ENCODE data around the gene ZCCHC24. TPM values are rescaled to one million over a fixed set of nuclear protein-coding genes. Genes with fewer than 3 reads are reported as not detected.

The ZCCHC24 gene
- total RNA-seq, 1 donor from 2014 or later: 5.9 TPM

- H3K4me3 ChIP-seq: no peak overlapping the region
- Mint-ChIP-seq H3K36me3 (no peaks in the 10 kb centered on the region), H3K27ac (no peak overlapping the region), H3K27me3 (ENCODE audit: insufficient read depth, low read depth) (peaks cover 5% of the 10 kb centered on the region), H3K4me1 (peaks cover 9% of the 10 kb centered on the region), H3K9me3 (peaks cover 6% of the 10 kb centered on the region), H3K4me3 (no peak overlapping the region)
- no peaks in the 10 kb centered on the region for H3F3A ChIP-seq (ENCODE audit: low read depth)
- H4K20me1 ChIP-seq (ENCODE audit: low read depth): no peaks in the 10 kb centered on the region
- no peak overlapping the region for H3K9ac ChIP-seq
- TF ChIP-seq EZH2phosphoT487 (IDR thresholded peaks at IDR 0.05): no peak
- no peak for TF ChIP-seq EZH2 (IDR thresholded peaks at IDR 0.05)
- no peak for TF ChIP-seq CTCF (IDR thresholded peaks at IDR 0.05)
- no peaks in the 10 kb centered on the region for H3K79me2 ChIP-seq (ENCODE audit: low read depth)
- no peaks in the 10 kb centered on the region for H3K9me3 ChIP-seq (ENCODE audit: low read depth)
- H3K4me1 ChIP-seq: peaks cover 11% of the 10 kb centered on the region
- DNase-seq (ENCODE audit: low spot score): peak; percentile 45
- no peak overlapping the region for H3K27ac ChIP-seq
- H3K4me2 ChIP-seq: peak overlapping the region; percentile 36
- H3K36me3 ChIP-seq: no peaks in the 10 kb centered on the region
- peaks cover 1% of the 10 kb centered on the region for H3K27me3 ChIP-seq
- H2AFZ ChIP-seq (replicated peaks): peak overlapping the region; percentile 40
Measured at GRCh38 chr10:79482741-79483140, 37.3 kb upstream of the ZCCHC24 start.

GRCh38 chr10:79482304-79482703, 36.9 kb upstream of the ZCCHC24 start:
- Histone ChIP-seq H4K20me1 (ENCODE audit: low read depth) (no peaks in the 10 kb centered on the region), H3K27me3 (peaks cover 3% of the 10 kb centered on the region), H3K36me3 (no peaks in the 10 kb centered on the region), H2AFZ (replicated peaks) (peak overlapping the region; percentile 40), H3K27ac (no peak overlapping the region), H3K4me3 (no peak overlapping the region), H3K4me1 (peaks cover 11% of the 10 kb centered on the region), H3K9ac (no peak overlapping the region), H3K4me2 (peak overlapping the region; percentile 36), H3F3A (ENCODE audit: low read depth) (no peaks in the 10 kb centered on the region), H3K9me3 (ENCODE audit: low read depth) (no peaks in the 10 kb centered on the region), H3K79me2 (ENCODE audit: low read depth) (no peaks in the 10 kb centered on the region)
- TF ChIP-seq EZH2phosphoT487 (IDR thresholded peaks at IDR 0.05) (no peak), CTCF (IDR thresholded peaks at IDR 0.05) (no peak), EZH2 (IDR thresholded peaks at IDR 0.05) (no peak)
- Mint-ChIP-seq H3K36me3 (no peaks in the 10 kb centered on the region), H3K4me1 (peaks cover 9% of the 10 kb centered on the region), H3K27me3 (ENCODE audit: insufficient read depth, low read depth) (peaks cover 5% of the 10 kb centered on the region), H3K27ac (no peak overlapping the region), H3K4me3 (no peak overlapping the region), H3K9me3 (peaks cover 6% of the 10 kb centered on the region)
- DNase-seq (ENCODE audit: low spot score): no peak

DNA sequence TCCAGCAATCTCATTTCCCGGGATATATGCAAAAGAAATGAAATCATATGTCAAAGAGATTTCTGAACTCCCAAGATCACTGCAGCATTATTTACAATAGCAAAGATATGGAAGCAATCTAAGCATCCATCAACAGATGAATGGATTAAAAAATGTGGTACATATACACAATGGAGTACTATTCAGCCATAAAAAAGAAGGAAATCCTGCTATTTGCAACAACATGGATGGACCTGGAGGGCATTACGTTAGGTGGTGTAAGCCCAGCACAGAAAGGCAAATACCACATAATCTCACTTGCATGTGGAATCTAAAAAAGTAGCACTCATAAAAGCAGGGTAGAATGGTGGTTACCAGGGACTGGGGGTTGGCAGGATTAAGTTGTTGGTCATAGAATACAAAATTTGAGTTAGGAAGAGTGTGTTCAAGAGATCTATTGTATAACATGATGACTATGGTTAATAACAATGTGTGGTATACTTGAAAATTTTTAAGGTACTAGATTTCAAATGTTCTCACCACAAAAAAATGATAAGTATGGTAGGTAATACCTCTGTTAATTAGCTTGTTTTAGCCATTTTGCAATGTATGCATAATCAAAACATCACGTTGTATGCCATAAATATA, 34.0 kb upstream of the ZCCHC24 start:
- Mint-ChIP-seq H3K27ac (no peak overlapping the region), H3K27me3 (ENCODE audit: insufficient read depth, low read depth) (peaks cover 8% of the 10 kb centered on the region), H3K4me3 (no peak overlapping the region), H3K36me3 (no peaks in the 10 kb centered on the region), H3K4me1 (peaks cover 3% of the 10 kb centered on the region), H3K9me3 (peaks cover 6% of the 10 kb centered on the region)
- no peak overlapping the region for H3K4me3 ChIP-seq
- no peak overlapping the region for H3K9ac ChIP-seq
- H3K36me3 ChIP-seq: no peaks in the 10 kb centered on the region
- no peak overlapping the region for H2AFZ ChIP-seq (replicated peaks)
- no peaks in the 10 kb centered on the region for H3K9me3 ChIP-seq (ENCODE audit: low read depth)
- no peak overlapping the region for H3K4me2 ChIP-seq
- no peak for DNase-seq (ENCODE audit: low spot score)
- H4K20me1 ChIP-seq (ENCODE audit: low read depth): no peaks in the 10 kb centered on the region
- TF ChIP-seq CTCF (IDR thresholded peaks at IDR 0.05): no peak
- no peak for TF ChIP-seq EZH2phosphoT487 (IDR thresholded peaks at IDR 0.05)
- TF ChIP-seq EZH2 (IDR thresholded peaks at IDR 0.05): no peak
- H3K4me1 ChIP-seq: peaks cover 11% of the 10 kb centered on the region
- no peaks in the 10 kb centered on the region for H3K79me2 ChIP-seq (ENCODE audit: low read depth)
- H3F3A ChIP-seq (ENCODE audit: low read depth): no peaks in the 10 kb centered on the region
- H3K27me3 ChIP-seq: peaks cover 8% of the 10 kb centered on the region
- no peak overlapping the region for H3K27ac ChIP-seq
